Kasumi-1 (cell line): ENCODE data around the gene ROPN1B.

ENCODE experiments used
- DNase-seq, 2 experiments: peaks; one replicate each; lab custom pipeline; 2025; lab: John Stamatoyannopoulos, UW

ROPN1B gene

GRCh38 chr3:126031981-126032471, 63.0 kb downstream of the ROPN1B start:
- DNase-seq, result no peak
